Measurements from ENCODE around the gene P4HB.

The P4HB gene

GRCh38 chr17:81824595-81824994, 35.7 kb downstream of the P4HB start:
- DNase-seq: no peak

- no peak for DNase-seq
Observed at GRCh38 chr17:81823820-81824550, 36.4 kb downstream of the P4HB start.

GRCh38 chr17:81822996-81823819, 37.1 kb downstream of the P4HB start:
- DNase-seq: no peak

GRCh38 chr17:81822312-81822637, 38.1 kb downstream of the P4HB start:
- DNase-seq: no peak

DNA sequence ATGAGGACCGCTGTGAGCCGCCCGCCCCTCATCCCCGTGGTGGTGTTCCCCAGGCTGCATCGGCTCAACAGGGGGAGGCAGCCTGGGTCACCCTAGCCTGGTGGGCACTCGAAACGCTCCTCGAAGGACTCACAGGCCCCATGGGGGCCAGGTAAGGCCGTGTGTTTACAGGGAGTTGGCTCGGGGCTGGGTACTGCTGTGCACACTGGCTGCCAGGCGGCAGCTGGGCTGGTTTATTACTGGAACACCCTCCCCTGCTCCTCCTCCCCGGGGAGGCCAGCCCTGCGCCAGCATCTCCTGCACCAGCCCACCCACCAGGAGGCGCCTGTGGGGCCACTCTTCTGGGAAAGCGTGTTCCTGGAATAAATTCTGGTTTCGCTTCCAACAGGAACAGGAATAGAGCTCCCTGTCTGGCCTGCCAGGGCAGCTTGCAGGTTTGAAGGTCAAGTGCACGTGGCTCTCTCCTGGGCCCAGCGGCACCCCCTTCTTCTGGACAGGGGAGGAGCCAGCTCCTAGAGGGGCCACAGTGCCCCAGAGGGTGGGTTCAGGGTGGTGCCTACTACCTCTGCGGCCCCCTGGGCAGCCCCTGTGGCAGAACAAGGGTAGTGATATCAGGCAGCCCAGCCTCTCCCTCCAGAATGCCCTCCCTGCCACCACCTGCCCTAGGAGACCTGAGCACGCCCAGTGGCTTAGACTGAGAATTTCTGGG, 38.6 kb downstream of the P4HB start:
- no peak for DNase-seq

DNA sequence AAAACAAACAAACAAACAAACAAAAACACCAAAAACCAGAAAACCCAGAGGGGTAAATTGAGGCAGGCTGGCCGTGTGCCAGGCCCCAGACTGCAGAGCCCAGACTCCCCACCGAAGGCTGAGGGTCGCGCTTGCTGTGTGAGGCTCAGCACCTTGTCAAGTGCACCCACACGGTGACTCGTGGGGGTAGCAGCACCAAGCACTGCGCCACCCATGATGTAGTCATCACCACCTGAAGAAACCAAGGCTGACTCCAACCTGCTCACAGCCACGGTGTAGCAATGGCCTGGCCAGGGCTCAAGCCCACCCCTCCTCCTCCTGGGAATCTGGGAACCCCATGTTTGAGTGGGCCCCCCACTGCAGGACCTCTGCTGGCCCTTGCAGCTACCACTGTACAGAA, 39.2 kb downstream of the P4HB start:
- DNase-seq: no peak

GRCh38 chr17:81819708-81820107, 40.6 kb downstream of the P4HB start:
- DNase-seq: no peak

DNA sequence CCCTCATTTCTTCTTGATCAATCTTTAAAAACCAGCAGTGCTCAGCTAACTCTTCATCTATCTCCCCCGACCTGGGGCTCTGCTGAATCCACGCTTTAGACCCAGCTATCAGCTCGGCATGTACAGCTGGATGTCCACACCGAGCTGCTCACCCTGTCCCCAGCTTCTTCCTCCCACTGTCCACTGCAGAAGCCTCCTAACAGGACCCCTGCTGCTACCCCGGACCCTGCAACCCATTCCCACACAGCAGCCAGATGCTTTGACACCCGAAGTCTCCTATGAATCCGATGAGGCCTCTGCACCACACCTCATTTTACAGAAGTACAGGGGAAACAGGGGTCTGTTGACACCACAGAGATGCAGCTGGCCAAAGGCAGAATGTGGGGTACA, 42.6 kb downstream of the P4HB start:
- DNase-seq: no peak

- DNase-seq: no peak
Observed at GRCh38 chr17:81815646-81815986, 44.7 kb downstream of the P4HB start.

DNA sequence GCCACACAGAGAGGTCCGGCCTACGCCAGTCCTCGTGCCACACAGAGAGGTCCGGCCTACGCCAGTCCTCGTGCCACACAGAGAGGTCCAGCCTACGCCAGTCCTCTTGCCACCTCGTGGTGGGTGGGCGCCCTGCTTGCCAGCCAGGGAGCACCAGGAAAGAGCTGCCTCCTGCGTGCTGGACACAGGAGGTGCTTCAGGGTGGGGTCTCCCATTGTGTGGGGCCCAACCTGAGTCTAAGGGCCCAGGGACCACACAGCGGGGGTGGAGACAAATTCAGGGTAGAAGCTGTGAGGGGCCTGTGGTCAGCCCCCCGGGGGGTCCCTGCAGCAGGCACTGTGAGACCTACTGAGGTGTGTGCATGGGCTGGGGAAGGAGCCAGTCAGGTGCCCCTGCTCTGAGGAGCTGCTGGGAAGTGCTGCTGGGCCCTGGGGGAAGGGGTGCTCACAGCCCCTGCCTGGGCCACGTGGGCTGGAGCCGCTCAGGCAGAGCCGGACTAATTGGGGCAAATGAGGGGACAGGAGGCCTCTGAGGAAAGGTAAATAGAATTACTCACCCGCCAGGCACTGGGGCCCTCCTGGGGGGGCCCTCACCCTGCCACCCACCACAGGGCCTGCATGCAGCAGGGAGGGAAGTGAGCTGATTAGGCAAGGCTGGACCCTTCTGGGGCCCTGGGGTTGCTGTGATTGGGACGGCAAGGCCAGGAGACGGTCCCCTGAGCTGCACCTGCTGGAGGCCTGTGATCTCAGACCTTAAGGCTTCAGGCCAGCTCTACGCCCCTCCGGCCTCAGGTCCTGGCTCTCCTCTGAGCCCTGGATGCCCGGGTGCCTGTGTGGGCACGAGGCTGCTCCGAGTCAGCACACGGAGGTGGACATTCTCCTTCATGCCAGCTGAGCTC, 45.3 kb downstream of the P4HB start:
- DNase-seq: no peak

GRCh38 chr17:81813861-81814683, 46.3 kb downstream of the P4HB start:
- no peak for DNase-seq

DNA sequence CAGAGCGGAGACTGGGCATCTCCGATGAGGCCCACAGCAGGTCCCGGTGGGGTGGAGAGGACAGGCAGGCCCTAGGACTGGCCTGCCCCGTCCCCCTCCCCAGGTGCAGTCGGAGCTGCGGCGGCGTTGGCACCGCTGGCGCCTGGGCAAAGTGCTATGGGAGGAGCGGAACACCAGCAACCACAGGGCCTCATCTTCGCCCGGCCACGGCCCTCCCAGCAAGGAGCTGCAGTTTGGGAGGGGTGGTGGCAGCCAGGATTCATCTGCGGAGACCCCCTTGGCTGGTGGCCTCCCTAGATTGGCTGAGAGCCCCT, 47.0 kb downstream of the P4HB start:
- no peak for DNase-seq

- DNase-seq: no peak
Observed at GRCh38 chr17:81812571-81813370, 47.6 kb downstream of the P4HB start.

GRCh38 chr17:81811705-81812570, 48.4 kb downstream of the P4HB start:
- DNase-seq: no peak

GRCh38 chr17:81810892-81811704, 49.2 kb downstream of the P4HB start:
- no peak for DNase-seq

DNA sequence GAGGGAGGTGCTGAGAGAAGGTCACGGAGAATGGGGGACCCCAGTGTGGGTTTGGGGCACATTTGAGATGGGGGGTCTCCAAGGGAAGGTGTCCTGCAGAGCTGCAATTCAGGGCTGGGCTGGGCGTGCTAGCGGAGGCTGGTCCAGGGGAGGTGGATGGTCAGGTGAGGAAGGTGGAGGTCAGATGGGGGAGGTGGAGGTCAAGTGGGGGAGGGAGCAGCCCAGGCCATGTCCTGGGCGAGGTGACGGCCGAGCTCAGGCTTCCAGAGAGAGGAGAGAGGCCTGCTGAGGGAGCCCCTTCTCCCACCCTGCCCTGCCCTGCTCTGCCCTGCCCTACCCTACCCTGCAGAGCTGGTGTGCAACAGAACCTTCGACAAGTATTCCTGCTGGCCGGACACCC, 49.9 kb downstream of the P4HB start:
- DNase-seq: no peak

DNA sequence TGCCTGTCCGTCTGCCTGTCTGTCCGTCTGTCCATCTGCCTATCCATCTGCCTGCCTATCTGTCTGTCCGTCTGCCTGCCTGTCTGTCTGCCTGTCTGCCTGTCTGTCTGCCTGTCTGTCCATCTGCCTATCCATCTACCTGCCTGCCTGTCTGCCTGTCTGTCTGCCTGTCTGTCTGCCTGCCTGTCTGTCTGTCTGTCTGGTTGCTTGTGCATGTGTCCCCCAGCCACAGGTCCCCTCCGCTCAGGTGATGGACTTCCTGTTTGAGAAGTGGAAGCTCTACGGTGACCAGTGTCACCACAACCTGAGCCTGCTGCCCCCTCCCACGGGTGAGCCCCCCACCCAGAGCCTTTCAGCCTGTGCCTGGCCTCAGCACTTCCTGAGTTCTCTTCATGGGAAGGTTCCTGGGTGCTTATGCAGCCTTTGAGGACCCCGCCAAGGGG, 50.8 kb downstream of the P4HB start:
- no peak for DNase-seq

GRCh38 chr17:81808778-81809555, 51.4 kb downstream of the P4HB start:
- DNase-seq: no peak

- DNase-seq: no peak
Observed at GRCh38 chr17:81807839-81808238, 52.5 kb downstream of the P4HB start.

Data from T1000 (cell line).